Effector memory CD4-positive, alpha-beta T cell (primary cell): ENCODE data around the gene DNAJC6.

Experiments
- DNase-seq, 3 donors: peaks; one replicate each; pipeline ENCODE4 v3.0.0-alpha.2; 2020
- H3K27ac ChIP-seq: 2 replicates; pipeline ENCODE4 v1.7.0; 2013; ENCODE audit warnings: mild to moderate bottlenecking, low read length, moderate library complexity; ENCODE audit not compliant: insufficient read depth, poor library complexity, severe bottlenecking
- H3K27me3 ChIP-seq: replicated peaks from 2 replicates; pipeline ENCODE4 v1.7.0; 2013; ENCODE audit warnings: mild to moderate bottlenecking, low read length; ENCODE audit not compliant: insufficient read depth, control insufficient read depth, poor library complexity, severe bottlenecking
- H3K36me3 ChIP-seq: 2 replicates; pipeline ENCODE4 v1.7.0; 2013; ENCODE audit warnings: mild to moderate bottlenecking, low read length, moderate library complexity; ENCODE audit not compliant: control insufficient read depth, insufficient read depth
- H3K4me1 ChIP-seq: 2 replicates; pipeline ENCODE4 v1.7.0; 2013; ENCODE audit warnings: low read length, mild to moderate bottlenecking; ENCODE audit not compliant: control insufficient read depth, insufficient read depth, poor library complexity, severe bottlenecking
- H3K4me3 ChIP-seq: 2 replicates; pipeline ENCODE4 v1.7.0; 2013; ENCODE audit warnings: low read length, low read depth, mild to moderate bottlenecking; ENCODE audit not compliant: insufficient read depth, poor library complexity, severe bottlenecking
- H3K9me3 ChIP-seq: 2 replicates; pipeline ENCODE4 v1.7.0; 2013; ENCODE audit warnings: mild to moderate bottlenecking, low read length, moderate library complexity; ENCODE audit not compliant: control insufficient read depth
- total RNA-seq, 3 donors: gene quantifications; one replicate each; lab custom pipeline; 2026; lab: John Stamatoyannopoulos, UW

The DNAJC6 gene
- 2.3 to 4.5 (median 4.1) reads per million in 3 donors for total RNA-seq

DNA sequence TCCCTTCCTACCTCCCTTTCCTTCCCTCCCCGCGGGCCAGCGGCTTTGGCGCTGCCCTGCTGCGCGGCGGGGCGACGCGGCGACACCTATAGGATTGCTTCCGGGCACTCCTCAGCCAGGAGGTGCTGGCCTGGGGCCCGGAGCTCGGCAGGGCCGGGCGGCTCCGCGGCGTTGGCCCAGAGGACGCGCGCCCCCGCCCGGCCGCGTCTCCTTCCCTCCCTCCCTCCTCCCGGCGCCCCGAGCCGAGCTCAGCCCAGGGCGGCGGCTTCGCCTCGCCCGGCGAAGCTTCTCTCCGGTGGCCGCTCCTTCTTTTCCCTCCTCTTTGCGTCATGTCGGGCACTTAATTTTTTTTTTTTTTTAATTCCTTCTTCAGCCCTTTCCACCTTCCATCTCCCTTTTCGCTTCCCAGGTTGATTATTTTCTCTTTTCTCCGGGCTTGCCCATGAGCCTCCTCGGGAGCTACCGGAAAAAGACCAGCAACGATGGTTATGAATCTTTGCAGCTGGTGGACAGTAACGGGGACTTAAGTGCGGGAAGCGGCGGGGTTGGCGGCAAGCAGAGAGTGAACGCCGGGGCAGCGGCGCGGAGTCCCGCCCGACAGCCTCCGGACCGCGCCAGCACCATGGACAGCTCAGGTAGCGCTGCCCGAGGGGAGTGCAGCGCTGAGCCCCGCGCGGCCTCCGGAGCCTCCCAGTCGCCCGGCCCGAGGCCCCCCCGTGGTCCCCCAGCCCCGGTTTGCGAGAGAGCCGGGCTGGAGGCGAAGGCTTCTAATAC, at the start of gene DNAJC6:
TSS of gene DNAJC6 (plus strand) at position 240 of the 774 bp plus-strand sequence. CDS start at position 443, 203 bp downstream.
- Histone ChIP-seq H3K4me1 (peaks cover 5% of the 10 kb centered on the region), H3K4me3 (peak within 1 kb of the TSS; percentile 9), H3K9me3 (no peaks in the 10 kb centered on the region), H3K36me3 (no peaks in the 10 kb centered on the region), H3K27ac (no peak within 1 kb of the TSS), H3K27me3 (peaks cover 20% of the 10 kb centered on the region)
- no peak for DNase-seq

DNA sequence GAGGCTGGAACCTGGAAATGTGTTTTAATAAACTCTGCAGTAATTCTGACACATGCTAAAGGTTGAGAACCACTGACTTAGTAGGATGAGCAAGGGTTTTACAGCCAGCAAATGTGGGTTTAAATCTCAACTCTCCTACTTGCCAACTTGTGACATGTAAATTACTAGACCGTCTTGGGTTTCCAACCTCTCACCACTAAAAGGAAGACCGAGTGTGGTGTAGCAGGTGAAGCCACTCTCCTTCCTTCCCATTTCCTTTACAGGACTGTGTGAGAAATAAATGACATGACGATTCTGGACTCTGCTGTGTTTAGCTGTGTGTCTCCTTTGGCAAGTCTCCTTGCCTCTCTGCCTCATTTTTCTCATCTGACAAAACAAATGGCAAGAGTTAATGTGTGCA, 49.5 kb upstream of the DNAJC6 start:
- Histone ChIP-seq H3K27me3 (no peaks in the 10 kb centered on the region), H3K36me3 (no peaks in the 10 kb centered on the region)
- no peak for DNase-seq

DNA sequence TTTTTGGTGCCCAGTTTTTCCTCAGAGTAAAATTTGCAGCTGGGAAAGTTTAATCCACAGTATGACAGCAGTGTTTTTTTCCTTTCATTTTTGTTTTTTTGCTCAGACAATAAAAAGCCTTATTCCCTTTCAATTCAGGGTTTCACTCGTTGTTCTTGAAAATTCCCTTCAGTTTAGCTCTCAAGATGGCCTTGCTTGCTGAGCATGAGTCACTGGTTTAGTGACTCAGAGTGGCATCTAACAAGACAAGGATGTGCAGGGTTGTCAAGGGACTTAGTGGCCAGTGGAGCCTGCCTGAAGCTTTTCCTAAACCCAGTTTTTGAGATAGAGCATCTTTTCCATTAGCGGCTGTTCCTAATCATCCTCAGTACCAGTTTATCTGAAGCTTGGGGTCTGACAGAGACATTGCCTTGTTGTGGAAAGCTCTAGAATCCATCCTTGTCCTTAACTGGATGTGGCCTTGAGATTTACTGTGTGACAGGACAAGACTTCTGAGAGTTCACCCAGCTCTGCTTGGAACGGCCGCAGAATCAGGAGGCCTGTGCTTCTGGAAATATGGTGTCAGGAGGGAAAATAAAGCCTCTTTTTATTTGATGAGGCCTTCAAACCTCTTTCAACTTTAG, 48.4 kb upstream of the DNAJC6 start:
- no peak overlapping the region for H3K4me3 ChIP-seq
- DNase-seq, result no peak
- H3K27ac ChIP-seq, result no peak overlapping the region
- H3K27me3 ChIP-seq, result no peaks in the 10 kb centered on the region
- H3K9me3 ChIP-seq, result no peaks in the 10 kb centered on the region
- no peaks in the 10 kb centered on the region for H3K36me3 ChIP-seq
- peaks cover 6% of the 10 kb centered on the region for H3K4me1 ChIP-seq

More for the DNA sequence above, 49.5 kb upstream of the DNAJC6 start:
- Histone ChIP-seq H3K9me3 (no peaks in the 10 kb centered on the region), H3K27ac (no peak overlapping the region), H3K4me3 (no peak overlapping the region), H3K4me1 (peaks cover 8% of the 10 kb centered on the region)

DNA sequence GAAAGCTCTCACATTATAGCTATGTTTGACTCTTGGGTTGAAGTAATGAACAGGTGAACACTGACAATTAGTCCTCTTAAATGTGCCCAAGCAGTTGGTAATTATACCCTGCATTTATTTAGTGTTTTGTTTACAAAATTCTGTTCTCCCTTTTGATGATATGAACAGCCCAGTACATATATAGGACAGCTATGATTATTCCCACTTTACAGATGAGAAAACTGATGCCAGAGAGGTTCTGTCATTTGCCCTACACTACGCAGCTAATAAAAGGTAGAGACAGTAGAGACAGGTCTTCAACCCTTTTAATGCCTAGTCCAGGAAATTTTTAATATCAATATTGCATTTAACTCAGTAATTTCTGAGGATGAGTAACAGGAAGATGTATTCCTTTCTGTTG, 46.1 kb upstream of the DNAJC6 start:
- Histone ChIP-seq H3K36me3 (no peaks in the 10 kb centered on the region), H3K4me1 (peaks cover 8% of the 10 kb centered on the region)

DNA sequence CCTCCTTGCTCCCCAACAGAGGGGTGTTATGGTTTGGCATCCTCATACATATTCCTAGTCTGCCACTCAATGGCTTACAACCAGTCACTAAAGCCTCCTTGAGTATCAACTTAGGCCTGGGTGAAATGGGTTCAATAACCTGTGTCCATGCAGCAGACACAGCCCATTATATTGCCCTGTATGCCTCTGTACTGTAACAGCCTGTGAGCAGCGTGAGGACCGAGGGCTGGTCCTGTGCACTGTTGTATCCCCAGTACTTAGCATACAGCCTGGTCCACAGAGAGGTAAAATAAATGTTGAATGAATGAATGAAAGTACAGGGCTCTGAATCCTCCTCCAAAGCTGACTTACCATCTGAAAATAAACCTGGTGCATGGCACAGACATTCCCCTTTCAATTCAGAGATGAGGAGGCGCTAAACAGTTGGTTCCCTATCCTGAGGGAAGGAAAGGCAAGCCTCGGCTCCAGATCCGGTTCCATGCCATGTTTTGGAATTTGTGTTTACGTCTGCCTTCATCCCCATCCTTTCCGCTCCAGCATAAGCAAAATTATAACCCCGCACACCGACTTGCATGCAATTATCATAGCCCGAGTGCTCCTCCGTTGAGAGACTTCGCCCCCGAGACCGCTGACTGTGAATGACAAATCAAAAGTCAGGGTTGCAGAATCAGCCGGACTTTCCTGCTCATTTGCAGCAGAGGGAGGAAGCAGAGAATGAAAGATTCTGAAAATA, 45.0 kb upstream of the DNAJC6 start:
- Histone ChIP-seq H3K4me3 (no peak overlapping the region), H3K4me1 (peaks cover 8% of the 10 kb centered on the region), H3K27me3 (peaks cover 4% of the 10 kb centered on the region), H3K36me3 (no peaks in the 10 kb centered on the region), H3K27ac (no peak overlapping the region), H3K9me3 (no peaks in the 10 kb centered on the region)
- no peak for DNase-seq

More for the DNA sequence above, 46.1 kb upstream of the DNAJC6 start:
- Histone ChIP-seq H3K27ac (no peak overlapping the region), H3K9me3 (no peaks in the 10 kb centered on the region), H3K4me3 (no peak overlapping the region), H3K27me3 (peaks cover 4% of the 10 kb centered on the region)
- DNase-seq, result no peak

DNA sequence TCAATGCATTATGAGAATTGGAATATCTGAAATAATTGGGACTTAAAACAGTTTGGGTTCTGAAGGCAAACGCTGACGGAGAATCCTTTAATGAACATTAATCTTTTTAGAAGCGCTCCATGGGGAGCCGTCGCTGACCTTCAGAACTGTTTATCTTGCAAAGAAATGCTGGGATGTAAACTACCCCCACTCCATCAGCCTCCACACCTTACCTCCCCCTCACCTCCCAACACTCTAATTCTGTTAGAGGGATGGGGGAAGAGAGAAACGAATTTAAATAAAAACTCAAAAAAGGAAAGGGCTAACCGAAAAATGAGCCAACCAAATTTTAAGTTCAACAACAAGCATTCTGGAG, 44.1 kb upstream of the DNAJC6 start:
- DNase-seq, result no peak
- Histone ChIP-seq H3K27me3 (peaks cover 4% of the 10 kb centered on the region), H3K9me3 (no peaks in the 10 kb centered on the region), H3K4me3 (peak overlapping the region; percentile 64), H3K4me1 (peaks cover 8% of the 10 kb centered on the region), H3K36me3 (no peaks in the 10 kb centered on the region), H3K27ac (no peak overlapping the region)

DNA sequence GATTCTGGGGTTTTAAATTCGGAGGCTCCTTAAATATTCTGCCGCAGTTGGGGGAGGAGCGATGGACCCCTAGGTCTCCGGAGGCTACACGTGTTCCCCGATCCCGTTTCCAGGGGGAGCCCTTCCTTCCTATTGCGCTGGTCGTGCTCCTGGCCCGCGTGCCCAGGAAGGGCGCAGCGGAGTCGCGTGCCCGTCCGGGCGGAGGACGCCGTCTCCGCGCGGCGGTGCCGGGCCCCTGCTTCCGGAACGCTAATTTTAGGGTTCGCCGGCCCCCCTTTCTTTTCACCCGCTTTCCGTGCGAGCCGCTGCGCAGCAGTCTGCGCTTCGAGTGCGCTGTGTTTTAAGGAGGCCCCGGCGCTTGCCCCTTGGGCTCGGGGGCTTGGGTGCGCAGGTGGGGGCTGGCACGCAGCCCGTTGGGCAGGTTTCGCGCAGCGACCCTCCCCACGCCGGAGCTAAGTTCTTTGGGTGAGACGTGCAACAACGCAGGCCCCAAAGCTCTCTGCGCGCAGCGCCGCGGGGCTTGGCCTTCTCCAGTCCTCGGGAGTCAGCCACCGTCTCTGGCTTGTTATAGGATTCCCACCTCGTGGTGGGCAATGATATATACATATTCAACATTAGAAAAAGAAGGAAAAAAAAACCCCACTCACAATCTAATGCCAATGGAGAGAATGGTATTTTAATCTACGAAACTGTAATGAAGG, 43.5 kb upstream of the DNAJC6 start:
- Histone ChIP-seq H3K27me3 (peaks cover 4% of the 10 kb centered on the region), H3K27ac (no peak overlapping the region), H3K9me3 (no peaks in the 10 kb centered on the region), H3K4me3 (peak overlapping the region; percentile 64), H3K36me3 (no peaks in the 10 kb centered on the region), H3K4me1 (peaks cover 8% of the 10 kb centered on the region)
- peak in 1 of 3 donors; percentile 16 for DNase-seq

DNA sequence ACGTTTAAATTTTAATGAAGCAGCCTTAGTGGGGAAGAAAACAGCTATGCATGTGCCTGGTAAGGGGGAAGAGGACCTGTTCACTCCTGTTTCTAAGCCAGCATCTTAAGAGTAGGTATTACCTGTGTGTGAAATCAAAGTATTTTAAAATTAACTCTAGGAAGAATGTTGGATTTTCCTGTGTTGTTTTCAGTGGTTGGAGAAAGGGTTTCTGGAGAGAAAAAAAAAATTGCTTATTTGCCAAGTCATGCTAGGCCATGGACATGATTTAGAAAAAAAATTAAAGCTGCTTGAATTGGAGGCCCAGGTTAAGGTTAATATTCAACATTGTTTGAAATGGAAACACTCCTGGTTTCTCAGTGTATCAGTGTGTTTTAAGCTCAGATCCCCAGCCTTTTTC, 42.9 kb upstream of the DNAJC6 start:
- Histone ChIP-seq H3K27ac (no peak overlapping the region), H3K9me3 (no peaks in the 10 kb centered on the region), H3K27me3 (peaks cover 4% of the 10 kb centered on the region), H3K4me1 (peaks cover 8% of the 10 kb centered on the region), H3K36me3 (no peaks in the 10 kb centered on the region), H3K4me3 (peak overlapping the region; percentile 64)
- DNase-seq, result no peak

DNA sequence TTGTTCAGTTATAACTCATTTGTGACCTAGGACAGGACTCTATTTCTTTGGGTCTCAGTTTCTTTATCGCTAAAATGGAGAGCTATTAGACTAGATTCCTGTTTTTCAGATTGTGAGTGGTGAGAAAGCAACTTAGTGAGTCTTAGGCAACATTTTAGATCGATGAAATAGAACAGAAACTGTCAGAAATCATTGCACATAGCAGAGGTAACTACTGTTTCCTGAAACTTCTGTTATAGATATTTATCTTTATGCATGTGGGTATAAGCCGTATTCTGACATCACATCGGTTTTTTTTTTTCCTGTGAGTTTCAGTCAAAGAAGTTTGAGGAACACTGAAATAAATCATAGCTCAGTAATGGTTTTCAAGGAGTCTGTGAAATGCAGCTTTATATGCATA, 42.1 kb upstream of the DNAJC6 start:
- Histone ChIP-seq H3K9me3 (no peaks in the 10 kb centered on the region), H3K27me3 (peaks cover 4% of the 10 kb centered on the region), H3K4me3 (no peak overlapping the region), H3K36me3 (no peaks in the 10 kb centered on the region), H3K27ac (no peak overlapping the region), H3K4me1 (peaks cover 8% of the 10 kb centered on the region)
- DNase-seq, result no peak
